HEK293 (cell line): ENCODE measurements around the gene EVI5L.

ENCODE experiments used
- CTCF ChIA-PET: fragments of 350-600 bp; formaldehyde crosslinking; extraction: SDS; loops from one replicate; lab custom pipeline; 2021; ENCODE audit warnings: antibody characterized with exemption; lab: Yijun Ruan, JAX
- POLR2A ChIA-PET: fragments of 300-600 bp; formaldehyde crosslinking; extraction: SDS; loops from one replicate; lab custom pipeline; 2020; ENCODE audit warnings: antibody characterized with exemption, inconsistent platforms; lab: Yijun Ruan, JAX
- H3K27ac ChIP-seq: fragments of 200-500 bp; sonication (Bioruptor generic); 2 replicates; pipeline ENCODE4 v1.5.1; 2014; ENCODE audit warnings: low read depth, low read length, control low read depth, inconsistent platforms; ENCODE audit errors: extremely low read depth
- H3K36me3 ChIP-seq, 2 experiments: fragments of 200-500 bp in 1 of 2; sonication (Bioruptor generic) in 1 of 2; 1 replicate in 1 of 2; 2 replicates in 1 of 2; pipeline ENCODE4 v1.5.1; 2014 to 2017; ENCODE audit warnings: inconsistent platforms in 2 of 2, low read length in 2 of 2; ENCODE audit not compliant: control insufficient read depth in 2 of 2, insufficient read depth in 1 of 2
- H3K4me1 ChIP-seq: fragments of 200-500 bp; sonication (Bioruptor generic); 2 replicates; pipeline ENCODE4 v1.5.1; 2014; ENCODE audit warnings: mild to moderate bottlenecking, low read length, inconsistent platforms; ENCODE audit not compliant: control insufficient read depth, insufficient read depth
- H3K4me3 ChIP-seq: 2 replicates; pipeline ENCODE4 v1.5.1; 2011; ENCODE audit warnings: low read depth, mild to moderate bottlenecking, control low read depth, low read length, moderate library complexity
- H3K9me3 ChIP-seq: fragments of 200-500 bp; sonication (Bioruptor generic); 2 replicates; pipeline ENCODE4 v1.5.1; 2014; ENCODE audit warnings: low read depth, low read length, inconsistent platforms; ENCODE audit not compliant: control insufficient read depth, insufficient read depth
- EGR2 ChIP-seq: fragments of 450-650 bp; formaldehyde crosslinking; IDR thresholded peaks from 2 replicates; pipeline ENCODE4 v1.5.1; 2016; ENCODE audit warnings: low read depth, missing biosample characterization, missing genetic modification characterization
- GLI2 ChIP-seq: fragments of 450-650 bp; formaldehyde crosslinking; IDR thresholded peaks from 2 replicates; pipeline ENCODE4; 2017; ENCODE audit warnings: missing biosample characterization, missing genetic modification characterization, low read depth, borderline replicate concordance
- GLIS1 ChIP-seq: fragments of 450-650 bp; formaldehyde crosslinking; IDR thresholded peaks from 2 replicates; pipeline ENCODE4 v1.5.1; 2016; ENCODE audit warnings: missing biosample characterization, missing genetic modification characterization
- GLIS2 ChIP-seq: fragments of 450-650 bp; formaldehyde crosslinking; IDR thresholded peaks from 2 replicates; pipeline ENCODE4 v1.5.1; 2016; ENCODE audit warnings: missing biosample characterization, missing genetic modification characterization
- HOXD13 ChIP-seq: sonication (generic); formaldehyde crosslinking; IDR thresholded peaks from 2 replicates; pipeline ENCODE4 v1.8.0; 2022; ENCODE audit warnings: missing genetic modification reagents, borderline replicate concordance
- KLF1 ChIP-seq: fragments of 450-650 bp; formaldehyde crosslinking; IDR thresholded peaks from 2 replicates; pipeline ENCODE4 v1.5.1; 2016; ENCODE audit warnings: missing biosample characterization, missing genetic modification characterization
- PRDM1 ChIP-seq: fragments of 450-650 bp; formaldehyde crosslinking; IDR thresholded peaks from 2 replicates; pipeline ENCODE4; 2016; ENCODE audit warnings: missing biosample characterization, missing genetic modification characterization
- ZFHX2 ChIP-seq: fragments of 450-650 bp; formaldehyde crosslinking; conservative IDR thresholded peaks from 2 replicates; pipeline ENCODE4 v1.5.1; 2016; ENCODE audit warnings: missing biosample characterization, missing genetic modification characterization
- ZNF112 ChIP-seq: fragments of 450-650 bp; formaldehyde crosslinking; IDR thresholded peaks from 2 replicates; pipeline ENCODE4 v1.5.0; 2017; ENCODE audit warnings: missing biosample characterization, missing genetic modification characterization
- ZNF121 ChIP-seq: fragments of 450-650 bp; formaldehyde crosslinking; IDR thresholded peaks from 2 replicates; pipeline ENCODE4 v1.5.1; 2016; ENCODE audit warnings: missing biosample characterization, missing genetic modification characterization
- ZNF175 ChIP-seq: fragments of 450-650 bp; formaldehyde crosslinking; IDR thresholded peaks from 2 replicates; pipeline ENCODE4 v1.5.1; 2016; ENCODE audit warnings: missing biosample characterization, missing genetic modification characterization
- ZNF221 ChIP-seq: fragments of 450-650 bp; formaldehyde crosslinking; IDR thresholded peaks from 2 replicates; pipeline ENCODE4 v1.5.1; 2017; ENCODE audit warnings: missing biosample characterization, missing genetic modification characterization, borderline replicate concordance
- ZNF366 ChIP-seq: fragments of 450-650 bp; formaldehyde crosslinking; conservative IDR thresholded peaks from 2 replicates; pipeline ENCODE4 v1.5.1; 2016; ENCODE audit warnings: missing biosample characterization, missing genetic modification characterization
- ZNF529 ChIP-seq: fragments of 450-650 bp; formaldehyde crosslinking; IDR thresholded peaks from 2 replicates; pipeline ENCODE4 v1.5.1; 2017; ENCODE audit warnings: missing genetic modification characterization, missing biosample characterization; ENCODE audit not compliant: insufficient replicate concordance
- ZNF555 ChIP-seq: fragments of 450-650 bp; formaldehyde crosslinking; conservative IDR thresholded peaks from 2 replicates; pipeline ENCODE4 v1.5.1; 2017; ENCODE audit warnings: missing biosample characterization, mild to moderate bottlenecking, missing genetic modification characterization, inconsistent platforms
- ZNF626 ChIP-seq: fragments of 450-650 bp; sonication (Bioruptor Pico); formaldehyde crosslinking; IDR thresholded peaks from 2 replicates; pipeline ENCODE4 v1.5.1; 2018; ENCODE audit warnings: missing biosample characterization, missing genetic modification characterization, inconsistent platforms
- ZNF747 ChIP-seq: fragments of 450-650 bp; formaldehyde crosslinking; IDR thresholded peaks from 2 replicates; pipeline ENCODE4 v1.5.1; 2016; ENCODE audit warnings: missing biosample characterization, missing genetic modification characterization
- ZXDB ChIP-seq: fragments of 450-650 bp; formaldehyde crosslinking; IDR thresholded peaks from 2 replicates; pipeline ENCODE4 v1.5.1; 2016; ENCODE audit warnings: missing biosample characterization, missing genetic modification characterization
- TF ChIP-seq, protein P1 (sequence below): fragments of 450-650 bp; formaldehyde crosslinking; IDR thresholded peaks from 2 replicates; pipeline ENCODE4 v1.5.1; 2017; ENCODE audit warnings: missing biosample characterization, missing genetic modification characterization
- TF ChIP-seq, protein P2 (sequence below): fragments of 450-650 bp; formaldehyde crosslinking; IDR thresholded peaks from 2 replicates; pipeline ENCODE4 v1.5.1; 2016; ENCODE audit warnings: missing biosample characterization, missing genetic modification characterization
- TF ChIP-seq, protein P3 (sequence below): fragments of 450-650 bp; formaldehyde crosslinking; IDR thresholded peaks from 2 replicates; pipeline ENCODE4 v1.5.1; 2016; ENCODE audit warnings: missing biosample characterization, missing genetic modification characterization
- TF ChIP-seq, protein P4 (sequence below): fragments of 450-650 bp; formaldehyde crosslinking; IDR thresholded peaks from 2 replicates; pipeline ENCODE4 v1.5.1; 2016; ENCODE audit warnings: missing biosample characterization, missing genetic modification characterization

Gene EVI5L

DNA sequence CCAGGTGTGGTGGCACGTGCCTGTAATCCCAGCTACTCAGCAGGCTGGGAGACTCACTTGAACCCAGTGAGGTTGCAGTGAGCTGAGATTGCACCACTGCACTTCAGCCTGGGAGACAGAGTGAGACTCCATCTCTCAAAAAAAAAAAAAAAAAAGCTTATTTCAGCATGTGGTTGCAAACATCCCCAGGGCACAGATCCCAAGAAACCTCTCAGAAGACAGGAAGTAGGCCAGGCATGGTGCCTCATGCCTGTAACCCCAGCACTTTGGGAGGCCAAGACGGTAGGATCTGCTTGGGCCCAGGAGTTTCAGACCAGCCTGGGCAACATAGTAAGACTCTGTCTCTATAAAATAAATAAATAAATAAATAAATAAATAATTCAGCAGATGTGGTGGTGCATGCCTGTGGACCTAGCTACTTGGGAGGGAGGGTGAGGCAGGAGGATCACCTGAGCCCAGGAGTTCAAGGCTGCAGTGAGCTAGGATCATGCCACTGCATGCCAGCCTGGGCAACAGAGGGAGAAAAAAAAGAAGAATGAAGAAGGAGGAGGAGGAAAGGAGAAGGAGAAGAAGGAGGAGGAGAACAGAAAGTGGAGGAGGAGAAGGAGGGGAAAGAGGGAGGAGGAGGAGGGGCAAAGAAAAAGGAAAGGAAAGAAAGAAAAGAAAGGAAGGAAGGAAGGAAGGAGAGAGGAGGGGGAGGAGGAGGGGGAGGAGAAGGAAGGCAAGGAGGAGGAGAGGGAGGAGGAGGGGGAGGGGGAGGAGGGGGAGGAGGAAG lies 54.0 kb downstream of the EVI5L start:
- H3K27ac ChIP-seq = no peak overlapping the region
- TF ChIP-seq ZNF112 (tag by site-specific recombination) (no peak), GLIS2 (tag by site-specific recombination) (no peak), ZNF366 (peak; percentile 78), ZNF175 (tag by site-specific recombination) (no peak), ZFHX2 (peak; percentile 31; the same call in 1 of the 2 replicates), GLIS1 (peak; percentile 21; the same call in 1 of the 2 replicates), ZXDB (tag by site-specific recombination) (no peak), EGR2 (peak; percentile 83), PRDM1 (tag by site-specific recombination) (peak; percentile 57), ZNF626 (tag by site-specific recombination) (no peak)
- TF ChIP-seq, protein P1, sequence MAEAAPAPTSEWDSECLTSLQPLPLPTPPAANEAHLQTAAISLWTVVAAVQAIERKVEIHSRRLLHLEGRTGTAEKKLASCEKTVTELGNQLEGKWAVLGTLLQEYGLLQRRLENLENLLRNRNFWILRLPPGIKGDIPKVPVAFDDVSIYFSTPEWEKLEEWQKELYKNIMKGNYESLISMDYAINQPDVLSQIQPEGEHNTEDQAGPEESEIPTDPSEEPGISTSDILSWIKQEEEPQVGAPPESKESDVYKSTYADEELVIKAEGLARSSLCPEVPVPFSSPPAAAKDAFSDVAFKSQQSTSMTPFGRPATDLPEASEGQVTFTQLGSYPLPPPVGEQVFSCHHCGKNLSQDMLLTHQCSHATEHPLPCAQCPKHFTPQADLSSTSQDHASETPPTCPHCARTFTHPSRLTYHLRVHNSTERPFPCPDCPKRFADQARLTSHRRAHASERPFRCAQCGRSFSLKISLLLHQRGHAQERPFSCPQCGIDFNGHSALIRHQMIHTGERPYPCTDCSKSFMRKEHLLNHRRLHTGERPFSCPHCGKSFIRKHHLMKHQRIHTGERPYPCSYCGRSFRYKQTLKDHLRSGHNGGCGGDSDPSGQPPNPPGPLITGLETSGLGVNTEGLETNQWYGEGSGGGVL (tag by site-specific recombination) = peak; percentile 30; the same call in 1 of the 2 replicates
- TF ChIP-seq, protein P2, sequence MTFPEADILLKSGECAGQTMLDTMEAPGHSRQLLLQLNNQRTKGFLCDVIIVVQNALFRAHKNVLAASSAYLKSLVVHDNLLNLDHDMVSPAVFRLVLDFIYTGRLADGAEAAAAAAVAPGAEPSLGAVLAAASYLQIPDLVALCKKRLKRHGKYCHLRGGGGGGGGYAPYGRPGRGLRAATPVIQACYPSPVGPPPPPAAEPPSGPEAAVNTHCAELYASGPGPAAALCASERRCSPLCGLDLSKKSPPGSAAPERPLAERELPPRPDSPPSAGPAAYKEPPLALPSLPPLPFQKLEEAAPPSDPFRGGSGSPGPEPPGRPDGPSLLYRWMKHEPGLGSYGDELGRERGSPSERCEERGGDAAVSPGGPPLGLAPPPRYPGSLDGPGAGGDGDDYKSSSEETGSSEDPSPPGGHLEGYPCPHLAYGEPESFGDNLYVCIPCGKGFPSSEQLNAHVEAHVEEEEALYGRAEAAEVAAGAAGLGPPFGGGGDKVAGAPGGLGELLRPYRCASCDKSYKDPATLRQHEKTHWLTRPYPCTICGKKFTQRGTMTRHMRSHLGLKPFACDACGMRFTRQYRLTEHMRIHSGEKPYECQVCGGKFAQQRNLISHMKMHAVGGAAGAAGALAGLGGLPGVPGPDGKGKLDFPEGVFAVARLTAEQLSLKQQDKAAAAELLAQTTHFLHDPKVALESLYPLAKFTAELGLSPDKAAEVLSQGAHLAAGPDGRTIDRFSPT = 0 out of 2 replicates have a peak, but pooled peaks have one; percentile 22
- ChIA-PET POLR2A (interaction anchor here (0.7 to 1.0 kb wide), 2 partner anchors 12 to 15 kb away, joined by 3 to 5 read pairs; no protein-coding TSS in a partner anchor), CTCF (no interaction called here)
- H3K4me3 ChIP-seq = no peak overlapping the region
- no peaks in the 10 kb centered on the region for H3K36me3 ChIP-seq
- no peaks in the 10 kb centered on the region for H3K9me3 ChIP-seq
- 0 out of 2 replicates have a peak, but pooled peaks cover 3% of the 10 kb centered on the region for H3K4me1 ChIP-seq

DNA sequence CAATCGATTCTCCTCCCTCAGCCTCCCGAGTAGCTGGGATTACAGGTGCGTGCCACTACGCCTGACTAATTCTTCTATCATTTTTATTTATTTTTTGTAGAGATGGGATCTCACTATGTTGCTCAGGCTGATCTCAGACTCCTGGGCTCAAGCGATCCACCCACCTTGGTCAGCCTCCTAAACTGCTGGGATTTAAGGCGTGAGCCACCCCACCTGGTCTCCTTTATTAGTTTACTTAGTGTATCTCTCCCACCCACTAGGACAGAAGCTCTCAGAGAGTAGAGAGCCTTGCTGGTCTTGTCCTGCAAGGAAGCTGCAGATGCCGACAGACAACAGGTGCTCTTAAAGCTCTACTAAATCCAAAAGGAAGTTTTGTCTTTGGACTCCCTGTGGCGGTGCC lies 55.8 kb downstream of the EVI5L start:
- Histone ChIP-seq H3K4me1 (0 out of 2 replicates have a peak, but pooled peaks cover 4% of the 10 kb centered on the region), H3K27ac (no peak overlapping the region), H3K4me3 (no peak overlapping the region), H3K36me3 (no peaks in the 10 kb centered on the region), H3K9me3 (no peaks in the 10 kb centered on the region)
- CTCF ChIA-PET = interaction anchor here (0.5 to 1.3 kb wide), 4 partner anchors 16 to 84 kb away, joined by 3 to 6 read pairs (median 4); partner anchors contain the start of gene SNAPC2
- POLR2A ChIA-PET = interaction anchor here (0.8 to 1.0 kb wide), 2 partner anchors 15 to 57 kb away, joined by 3 read pairs; partner anchors contain the start of gene TIMM44
- peak; percentile 46; the same call in 1 of the 2 replicates for TF ChIP-seq ZFHX2
- TF ChIP-seq ZNF529 = no peak
- TF ChIP-seq KLF1 = peak; percentile 35
- TF ChIP-seq EGR2 = peak; percentile 79
- TF ChIP-seq HOXD13 (CRISPR knock-in tag) = no peak
- no peak for TF ChIP-seq ZNF747 (tag by site-specific recombination)
- TF ChIP-seq, protein P3, sequence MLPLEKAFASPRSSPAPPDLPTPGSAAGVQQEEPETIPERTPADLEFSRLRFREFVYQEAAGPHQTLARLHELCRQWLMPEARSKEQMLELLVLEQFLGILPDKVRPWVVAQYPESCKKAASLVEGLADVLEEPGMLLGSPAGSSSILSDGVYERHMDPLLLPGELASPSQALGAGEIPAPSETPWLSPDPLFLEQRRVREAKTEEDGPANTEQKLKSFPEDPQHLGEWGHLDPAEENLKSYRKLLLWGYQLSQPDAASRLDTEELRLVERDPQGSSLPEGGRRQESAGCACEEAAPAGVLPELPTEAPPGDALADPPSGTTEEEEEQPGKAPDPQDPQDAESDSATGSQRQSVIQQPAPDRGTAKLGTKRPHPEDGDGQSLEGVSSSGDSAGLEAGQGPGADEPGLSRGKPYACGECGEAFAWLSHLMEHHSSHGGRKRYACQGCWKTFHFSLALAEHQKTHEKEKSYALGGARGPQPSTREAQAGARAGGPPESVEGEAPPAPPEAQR = no peak
- TF ChIP-seq ZNF555 (tag by site-specific recombination) = no peak
- no peak; the same call in 1 of the 2 replicates for TF ChIP-seq ZNF121 (tag by site-specific recombination)
- no peak for TF ChIP-seq GLI2 (tag by site-specific recombination)
- TF ChIP-seq, protein P4, sequence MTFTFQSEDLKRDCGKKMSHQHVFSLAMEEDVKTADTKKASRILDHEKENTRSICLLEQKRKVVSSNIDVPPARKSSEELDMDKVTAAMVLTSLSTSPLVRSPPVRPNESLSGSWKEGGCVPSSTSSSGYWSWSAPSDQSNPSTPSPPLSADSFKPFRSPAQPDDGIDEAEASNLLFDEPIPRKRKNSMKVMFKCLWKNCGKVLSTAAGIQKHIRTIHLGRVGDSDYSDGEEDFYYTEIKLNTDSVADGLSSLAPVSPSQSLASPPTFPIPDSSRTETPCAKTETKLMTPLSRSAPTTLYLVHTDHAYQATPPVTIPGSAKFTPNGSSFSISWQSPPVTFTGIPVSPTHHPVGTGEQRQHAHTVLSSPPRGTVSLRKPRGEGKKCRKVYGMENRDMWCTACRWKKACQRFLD (tag by site-specific recombination) = no peak
- TF ChIP-seq ZNF221 (tag by site-specific recombination) = no peak
- peak; percentile 68 for TF ChIP-seq GLIS1
